ENCODE results near the gene CELF6.

Gene CELF6

GRCh38 chr15:72272213-72272996 lies 47.6 kb downstream of the CELF6 start, which contains the start of gene PARP6:
TSS of gene PARP6 (minus strand) at chr15:72272554. CDS start at chr15:72267477, 5,077 bp downstream.
- DNase-seq (ENCODE audit: low read depth in 1 of 2, low spot score in 1 of 2), result peak; percentile 97 to 98

DNA sequence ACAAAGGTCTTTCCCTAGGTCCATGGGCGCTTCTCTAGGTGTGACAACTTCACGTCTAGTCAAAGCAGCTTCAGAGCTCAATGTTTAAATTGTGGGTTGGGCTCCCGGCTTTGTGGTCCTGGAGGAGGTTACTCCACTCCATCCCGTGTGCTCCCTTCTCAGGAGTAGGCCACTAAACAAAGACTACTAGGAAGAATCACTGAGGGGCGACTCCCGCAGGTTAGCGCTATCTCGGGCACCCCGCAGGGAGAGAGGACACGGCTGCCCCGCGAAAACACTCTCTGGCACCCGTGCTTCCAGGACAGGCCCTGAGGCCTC lies 48.1 kb downstream of the CELF6 start:
- DNase-seq (ENCODE audit: low read depth in 1 of 2, low spot score in 1 of 2), result no peak

DNA sequence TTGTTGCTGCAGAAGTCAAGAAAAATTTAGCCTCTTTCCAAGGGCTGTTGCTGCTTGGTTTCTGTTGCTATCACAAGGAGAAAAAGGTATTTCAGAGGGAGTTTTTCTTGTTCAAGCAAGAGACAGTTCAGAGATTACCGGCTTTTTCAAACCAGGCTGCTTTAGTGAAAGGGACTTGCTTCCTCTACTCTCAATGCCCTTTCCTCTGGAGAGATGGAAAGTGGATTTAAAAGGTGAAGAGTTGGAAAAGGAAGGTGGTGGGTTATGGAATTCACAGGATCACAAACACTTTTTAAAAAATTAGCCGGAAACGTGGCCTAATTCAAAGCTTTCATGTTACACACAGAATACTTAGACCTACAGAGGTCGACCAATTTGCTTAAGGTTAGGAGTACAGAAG lies 48.7 kb downstream of the CELF6 start:
- DNase-seq (ENCODE audit: low read depth in 1 of 2, low spot score in 1 of 2), result no peak

- no peak for DNase-seq (ENCODE audit: low read depth in 1 of 2, low spot score in 1 of 2)
Measured at GRCh38 chr15:72269739-72270138, 50.2 kb downstream of the CELF6 start.

DNA sequence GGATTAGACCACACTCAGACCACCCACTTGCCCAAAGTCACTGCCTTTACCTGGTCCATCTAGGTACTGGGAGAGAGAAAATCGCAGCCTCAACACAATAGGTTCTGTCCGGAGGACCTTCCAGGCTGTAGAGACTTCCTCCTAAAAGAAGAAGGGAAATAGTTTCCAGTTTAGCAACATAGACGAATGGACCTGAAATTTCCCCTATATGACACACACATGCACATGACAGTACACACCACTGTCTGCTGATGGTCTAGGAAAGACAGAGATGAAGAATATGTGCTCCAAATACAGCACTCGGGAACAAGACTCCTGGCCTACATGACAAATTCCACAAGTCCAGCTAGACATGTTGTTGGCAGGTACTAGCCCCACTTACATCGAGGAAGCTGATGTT lies 54.9 kb downstream of the CELF6 start:
- DNase-seq (ENCODE audit: low read depth in 1 of 2, low spot score in 1 of 2), result no peak

DNA sequence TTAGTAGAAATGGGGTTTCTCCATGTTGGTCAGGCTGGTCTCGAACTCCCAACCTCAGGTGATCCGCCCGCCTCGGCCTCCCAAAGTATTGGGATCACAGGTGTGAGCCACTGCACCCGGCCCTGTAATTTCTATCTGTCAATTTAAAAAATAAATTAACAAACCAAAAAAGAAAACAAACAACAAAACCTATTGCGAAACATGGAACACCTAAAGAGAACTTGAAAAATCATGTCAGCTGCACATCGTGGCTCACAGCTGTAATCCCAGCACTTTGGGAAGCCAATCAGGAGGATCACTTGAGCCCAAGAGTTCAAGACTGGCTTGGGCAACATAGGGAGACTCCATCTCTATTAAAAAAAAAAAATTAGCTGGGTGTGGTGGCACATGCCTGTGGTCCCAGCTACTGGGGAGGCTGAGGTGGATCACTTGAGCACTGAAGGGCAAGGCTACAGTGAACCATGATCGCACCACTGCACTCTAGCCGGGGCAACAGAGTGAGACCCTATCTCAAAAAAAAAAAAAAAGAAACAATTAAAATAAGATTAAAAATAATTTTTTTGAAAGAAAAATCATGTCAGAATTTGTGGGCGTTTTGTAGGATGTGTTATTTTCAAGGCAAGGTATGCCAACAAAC lies 67.2 kb downstream of the CELF6 start:
- no peak for DNase-seq (ENCODE audit: low read depth in 1 of 2, low spot score in 1 of 2)

GRCh38 chr15:72249142-72249810 lies 70.7 kb downstream of the CELF6 start:
- no peak for DNase-seq (ENCODE audit: low read depth in 1 of 2, low spot score in 1 of 2)

DNA sequence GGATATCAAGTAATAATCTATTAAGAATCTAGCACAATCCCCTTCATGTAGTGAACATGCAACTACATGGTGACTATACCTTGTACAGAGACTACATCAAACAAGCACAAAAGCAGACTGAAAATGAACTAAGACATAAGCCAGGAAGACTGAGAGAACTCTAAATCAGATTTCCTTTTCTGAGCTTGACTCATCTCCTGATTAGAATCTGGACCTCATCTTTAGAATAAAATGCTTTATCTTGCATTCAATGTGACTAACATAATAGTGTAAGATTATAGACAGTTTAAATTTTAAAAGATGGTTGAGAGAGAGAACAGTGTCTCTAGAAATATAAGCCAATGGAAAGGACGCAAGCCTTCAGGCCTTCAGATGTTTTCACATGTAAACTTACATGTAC lies 71.4 kb downstream of the CELF6 start:
- no peak for DNase-seq (ENCODE audit: low read depth in 1 of 2, low spot score in 1 of 2)

- no peak for DNase-seq (ENCODE audit: low read depth in 1 of 2, low spot score in 1 of 2)
Measured at GRCh38 chr15:72242775-72243370, 77.1 kb downstream of the CELF6 start.

- DNase-seq (ENCODE audit: low read depth in 1 of 2, low spot score in 1 of 2), result no peak
Measured at GRCh38 chr15:72239652-72240051, 80.3 kb downstream of the CELF6 start.

DNA sequence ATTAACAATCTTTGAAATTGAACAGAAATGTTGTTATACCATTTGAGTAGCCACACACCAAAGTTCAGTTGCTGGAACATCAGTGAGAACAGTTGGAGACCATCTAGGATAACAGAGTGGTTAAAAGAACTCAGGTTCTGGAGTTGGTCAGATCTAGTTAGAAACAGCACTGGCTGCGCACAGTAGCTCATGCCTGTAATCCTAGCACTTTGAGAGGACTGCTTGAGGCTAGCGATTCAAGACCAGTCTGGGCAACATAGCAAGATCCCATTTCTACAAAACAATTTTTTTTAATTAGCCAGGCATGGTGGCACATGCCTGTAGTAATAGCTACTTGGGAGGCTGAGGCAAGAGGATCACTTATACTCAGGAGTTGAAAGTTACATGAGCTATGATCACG lies 81.4 kb downstream of the CELF6 start:
- no peak for DNase-seq (ENCODE audit: low read depth in 1 of 2, low spot score in 1 of 2)

- no peak for DNase-seq (ENCODE audit: low read depth in 1 of 2, low spot score in 1 of 2)
Measured at GRCh38 chr15:72237853-72238224, 82.1 kb downstream of the CELF6 start.

DNA sequence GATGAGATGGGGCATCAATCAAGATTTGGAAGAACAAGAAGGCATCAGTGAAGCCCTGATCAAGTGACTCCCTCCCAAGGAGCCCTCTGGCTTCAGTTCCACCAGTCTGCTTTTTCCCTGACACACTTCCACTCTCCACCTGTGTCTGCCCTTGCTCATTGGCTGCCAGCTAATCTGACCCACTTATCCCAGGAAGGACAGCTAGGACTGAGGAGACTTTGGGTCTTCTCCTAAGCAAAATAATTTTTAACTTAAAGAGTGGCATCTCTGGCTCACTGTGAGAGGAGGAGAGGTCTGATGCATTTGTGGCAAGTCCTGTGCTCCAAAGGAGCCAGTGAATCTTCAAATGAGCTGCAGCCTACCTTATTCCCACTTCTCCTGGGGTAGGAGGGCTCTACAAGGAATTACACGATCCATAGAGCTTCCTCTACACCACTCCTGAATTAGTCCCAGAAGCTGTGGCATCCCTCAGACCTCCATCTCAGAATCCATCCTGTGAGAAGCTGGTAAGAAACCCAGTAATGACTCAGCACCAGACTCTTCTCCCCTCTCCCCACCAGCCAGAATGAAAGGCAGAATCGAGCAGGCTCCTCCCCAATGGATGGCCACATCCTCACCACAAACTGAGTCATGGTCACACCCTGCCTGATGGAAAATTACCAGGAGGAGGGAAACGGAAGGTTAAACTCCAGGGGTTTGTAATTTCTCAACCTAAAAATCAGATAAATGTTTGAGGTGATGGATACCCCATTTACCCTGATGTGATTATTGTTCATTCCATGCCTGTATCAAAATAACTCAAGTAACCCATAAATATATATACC lies 82.7 kb downstream of the CELF6 start:
- peak in 1 of 2 donors; percentile 34 for DNase-seq (ENCODE audit: low read depth in 1 of 2, low spot score in 1 of 2)

- no peak for DNase-seq (ENCODE audit: low read depth in 1 of 2, low spot score in 1 of 2)
Measured at GRCh38 chr15:72236381-72237003, 83.5 kb downstream of the CELF6 start.

- DNase-seq (ENCODE audit: low read depth in 1 of 2, low spot score in 1 of 2), result no peak
Measured at GRCh38 chr15:72235298-72235697, 84.7 kb downstream of the CELF6 start.
